ENCODE results near the gene CLPTM1L.
"Not testable (repeated sequence)": the region's sequence is repeated elsewhere in the genome, so short reads cannot be mapped to it uniquely, and the experiment has no call there.

Gene CLPTM1L

GRCh38 chr5:1339139-1339817 lies 5.6 kb downstream of the CLPTM1L start:
- DNase-seq, result not testable (repeated sequence)

- DNase-seq, result no peak
Observed at GRCh38 chr5:1338506-1339070, 6.3 kb downstream of the CLPTM1L start.

- DNase-seq, result no peak
Observed at GRCh38 chr5:1338196-1338490, 6.8 kb downstream of the CLPTM1L start.

GRCh38 chr5:1337489-1338195 lies 7.3 kb downstream of the CLPTM1L start:
- no peak for DNase-seq

GRCh38 chr5:1336749-1337488 lies 8.0 kb downstream of the CLPTM1L start:
- no peak for DNase-seq

GRCh38 chr5:1336106-1336561 lies 8.8 kb downstream of the CLPTM1L start:
- no peak for DNase-seq

- no peak for DNase-seq
Observed at GRCh38 chr5:1335540-1336095, 9.3 kb downstream of the CLPTM1L start.

GRCh38 chr5:1334831-1335539 lies 9.9 kb downstream of the CLPTM1L start:
- DNase-seq, result no peak

GRCh38 chr5:1333986-1334385 lies 10.9 kb downstream of the CLPTM1L start:
- DNase-seq, result no peak

GRCh38 chr5:1333286-1333685 lies 11.6 kb downstream of the CLPTM1L start:
- not testable (repeated sequence) for DNase-seq

- DNase-seq, result no peak
Observed at GRCh38 chr5:1332461-1333001, 12.4 kb downstream of the CLPTM1L start.

GRCh38 chr5:1331861-1332405 lies 13.0 kb downstream of the CLPTM1L start:
- DNase-seq, result no peak

- DNase-seq, result no peak
Observed at GRCh38 chr5:1330847-1331831, 13.8 kb downstream of the CLPTM1L start.

- DNase-seq, result no peak
Observed at GRCh38 chr5:1330146-1330846, 14.6 kb downstream of the CLPTM1L start.

GRCh38 chr5:1329111-1329579 lies 15.8 kb downstream of the CLPTM1L start:
- no peak for DNase-seq

GRCh38 chr5:1328237-1329110 lies 16.4 kb downstream of the CLPTM1L start:
- DNase-seq, result not testable (repeated sequence)

GRCh38 chr5:1326901-1327756 lies 17.8 kb downstream of the CLPTM1L start:
- not testable (repeated sequence) for DNase-seq

- not testable (repeated sequence) for DNase-seq
Observed at GRCh38 chr5:1326532-1326875, 18.4 kb downstream of the CLPTM1L start.

Data from T-helper 9 cell (primary cell).